Islet of Langerhans (tissue), 1 donor: ENCODE results near the gene RERG.

Source experiments
- FAIRE-seq: peaks from one replicate; lab custom pipeline; 2011; peaks lifted over from hg19 to GRCh38; lab: Jason Lieb, UNC

Gene RERG

DNA sequence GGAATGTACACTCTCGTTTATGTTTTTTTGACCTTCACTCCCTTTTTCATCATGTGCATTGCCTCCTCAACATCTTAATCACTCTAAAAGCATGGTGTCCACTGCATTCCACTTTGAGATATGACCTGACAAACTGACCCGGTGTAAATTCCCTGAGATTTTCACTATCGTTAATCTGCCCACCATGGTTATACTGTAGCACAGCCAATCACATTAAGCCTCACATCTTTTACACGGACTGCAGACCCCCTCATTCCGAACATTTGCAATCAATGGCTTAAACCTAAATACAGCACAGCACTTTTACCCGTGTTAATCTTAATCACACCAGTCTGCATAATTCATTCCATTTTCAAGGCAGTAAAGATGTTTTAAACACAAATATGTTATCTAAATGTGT, 2.4 kb downstream of the RERG start:
- no peak for FAIRE-seq

DNA sequence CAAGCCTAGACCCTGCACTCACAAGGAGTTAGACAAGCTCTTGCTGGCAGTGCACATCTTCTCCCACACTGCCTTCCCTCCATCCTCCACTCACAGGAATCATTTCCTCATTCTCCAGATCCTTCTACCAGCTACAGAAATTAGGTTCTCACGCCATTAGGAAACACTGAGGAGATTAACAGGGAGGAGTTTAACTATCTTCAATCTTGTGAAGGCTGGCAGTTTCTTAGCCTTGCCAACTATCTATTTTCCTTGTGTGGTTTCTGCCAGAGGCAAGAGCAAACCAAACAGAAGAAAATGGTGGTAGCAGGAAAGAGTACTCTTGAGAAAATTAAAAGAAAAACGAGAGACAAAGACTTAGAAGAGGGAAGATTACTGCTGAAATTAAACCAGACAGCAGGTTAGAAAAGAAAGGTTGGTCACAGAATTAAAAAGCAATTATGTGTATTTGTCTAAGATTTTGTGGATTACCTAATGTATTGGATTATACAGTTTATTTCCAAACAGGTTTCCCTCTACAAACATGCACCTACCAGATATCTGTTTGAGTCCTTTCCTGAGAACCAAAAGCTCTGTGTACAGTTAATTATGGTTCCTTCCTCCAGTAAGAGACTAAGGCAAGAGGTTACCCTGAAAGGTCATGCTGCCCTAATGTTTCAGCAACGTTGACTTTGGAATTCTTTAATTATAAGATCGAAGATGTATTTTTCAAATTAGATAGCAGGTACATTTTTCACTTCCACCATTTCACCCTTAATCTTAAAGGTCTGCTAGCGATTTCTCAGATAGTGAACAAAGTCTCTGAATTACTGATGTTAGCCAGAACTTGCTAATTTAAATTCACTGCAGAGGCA, 5.0 kb downstream of the RERG start:
- no peak for FAIRE-seq

DNA sequence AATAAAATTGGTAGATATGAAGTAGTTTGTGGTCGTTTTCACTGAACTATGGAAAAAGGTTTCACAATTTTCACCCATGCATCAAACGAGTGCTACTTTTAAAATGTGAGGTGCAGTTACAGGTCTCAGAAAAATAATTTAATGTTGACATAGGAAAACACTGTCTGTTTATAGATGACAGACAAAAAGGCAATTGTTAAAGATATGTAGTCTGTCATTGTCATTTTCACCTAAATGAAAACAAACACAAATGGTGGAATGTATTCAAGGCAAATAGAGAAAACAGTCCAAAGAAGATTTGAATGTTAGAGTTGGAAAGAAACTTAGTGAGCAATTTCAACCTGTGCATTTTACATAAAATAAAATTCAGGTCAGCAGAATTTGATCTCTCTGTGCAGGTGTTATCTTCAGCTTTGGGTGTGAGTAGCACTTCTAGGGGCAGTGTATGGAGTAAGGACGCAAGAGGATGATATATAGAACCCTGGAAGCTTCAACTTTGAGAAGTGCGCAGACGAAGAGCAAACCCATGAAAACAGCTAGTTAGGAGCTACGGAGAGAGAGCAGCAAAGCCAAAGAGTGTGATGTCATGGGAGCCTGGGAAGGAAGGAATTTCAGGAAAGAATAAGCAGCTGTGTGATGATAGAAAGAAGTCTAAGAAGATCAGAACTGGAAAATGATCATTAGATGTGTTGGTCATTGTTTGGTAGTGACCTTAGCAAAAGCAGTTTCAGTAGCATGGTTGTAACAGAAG, 6.2 kb downstream of the RERG start:
- FAIRE-seq, result no peak

DNA sequence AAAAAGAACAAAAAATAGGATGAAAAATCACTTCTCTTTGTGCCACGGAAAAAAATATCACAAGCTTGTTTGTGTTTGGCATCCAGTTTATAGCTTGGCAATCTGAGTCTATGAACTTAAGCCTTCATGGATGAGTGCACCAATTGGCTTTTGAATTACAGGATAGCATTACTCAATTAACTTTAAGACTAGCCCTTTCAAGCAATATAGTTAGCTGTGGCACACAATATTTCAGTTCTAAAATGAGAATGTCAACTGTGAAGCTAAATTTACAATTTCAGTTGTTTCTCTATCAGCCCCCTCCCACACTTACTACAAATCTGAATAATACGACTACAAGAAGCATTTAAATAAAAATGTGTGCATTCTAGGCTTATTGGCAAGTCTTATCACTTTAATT, 8.3 kb downstream of the RERG start:
- no peak for FAIRE-seq

DNA sequence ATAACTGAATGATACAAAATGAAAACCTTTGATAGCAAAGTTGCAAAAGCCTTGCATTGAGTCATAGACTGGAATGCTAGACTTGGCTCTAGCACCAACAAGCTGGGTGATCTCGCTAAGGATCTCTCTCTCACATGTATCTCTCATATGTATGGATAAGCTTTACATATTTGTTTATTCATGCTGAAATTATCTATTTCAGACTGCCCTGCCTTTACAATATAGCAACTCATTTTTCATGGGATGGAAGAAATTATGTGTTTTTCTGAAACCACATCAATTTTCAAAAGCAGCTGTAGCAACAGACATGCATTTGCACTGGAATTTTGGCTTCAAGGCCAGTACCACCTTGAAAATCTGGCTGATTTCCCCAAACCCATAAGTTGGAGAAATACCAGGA, 11.4 kb downstream of the RERG start:
- FAIRE-seq, result no peak

DNA sequence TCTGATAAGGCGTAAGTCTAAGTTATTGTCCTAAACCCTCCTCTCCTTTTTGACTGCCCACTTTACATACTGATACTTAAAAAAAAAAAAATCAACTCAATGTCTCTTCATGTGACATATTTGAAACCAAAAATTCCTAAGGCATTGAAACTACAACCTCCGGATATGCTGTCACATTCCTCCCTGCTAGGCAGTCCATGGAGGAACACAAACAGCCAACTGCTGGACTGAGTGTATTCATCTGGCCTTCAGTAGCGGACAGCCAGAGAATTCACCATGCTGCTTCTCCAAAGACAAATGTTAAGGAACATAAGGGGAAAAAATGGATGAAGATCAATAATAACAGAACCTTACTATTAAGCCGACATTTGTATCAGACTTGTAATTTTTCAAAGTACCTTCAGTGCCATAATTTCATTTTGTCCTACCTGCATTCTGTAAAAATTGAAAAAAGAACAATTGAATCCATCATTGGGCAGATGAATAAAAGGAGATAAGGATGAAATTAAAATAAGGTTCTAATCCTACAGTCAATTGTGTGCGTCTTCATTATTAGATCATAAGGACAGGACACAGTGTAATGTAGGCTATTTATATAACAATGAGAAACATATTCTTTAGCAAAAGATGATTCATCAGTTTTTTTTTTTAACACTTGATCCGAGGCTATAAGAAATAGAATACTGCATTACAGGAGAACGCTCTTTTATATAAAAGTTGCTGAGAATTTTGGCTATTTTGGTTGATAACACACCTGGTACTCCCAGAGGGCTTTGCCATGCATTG, 12.2 kb downstream of the RERG start:
- no peak for FAIRE-seq

DNA sequence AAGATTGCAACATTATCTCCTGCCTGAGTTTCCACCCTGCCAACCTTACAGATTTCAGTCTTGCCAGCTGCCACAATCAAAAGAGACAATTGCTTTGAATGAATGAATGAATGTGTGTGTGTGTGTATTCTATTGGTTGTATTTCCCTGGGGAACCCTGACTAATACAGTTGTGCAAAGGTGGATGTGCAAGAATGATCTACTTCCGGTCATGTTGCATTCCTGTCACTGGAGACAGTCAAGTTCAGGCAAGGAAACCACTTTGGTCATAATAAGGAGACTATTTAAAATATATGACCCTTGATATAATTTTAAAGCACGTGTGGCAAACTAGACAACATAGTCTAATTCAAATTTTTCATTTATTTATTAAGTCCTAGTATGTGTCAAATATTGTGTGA, 13.1 kb downstream of the RERG start:
- no peak for FAIRE-seq

DNA sequence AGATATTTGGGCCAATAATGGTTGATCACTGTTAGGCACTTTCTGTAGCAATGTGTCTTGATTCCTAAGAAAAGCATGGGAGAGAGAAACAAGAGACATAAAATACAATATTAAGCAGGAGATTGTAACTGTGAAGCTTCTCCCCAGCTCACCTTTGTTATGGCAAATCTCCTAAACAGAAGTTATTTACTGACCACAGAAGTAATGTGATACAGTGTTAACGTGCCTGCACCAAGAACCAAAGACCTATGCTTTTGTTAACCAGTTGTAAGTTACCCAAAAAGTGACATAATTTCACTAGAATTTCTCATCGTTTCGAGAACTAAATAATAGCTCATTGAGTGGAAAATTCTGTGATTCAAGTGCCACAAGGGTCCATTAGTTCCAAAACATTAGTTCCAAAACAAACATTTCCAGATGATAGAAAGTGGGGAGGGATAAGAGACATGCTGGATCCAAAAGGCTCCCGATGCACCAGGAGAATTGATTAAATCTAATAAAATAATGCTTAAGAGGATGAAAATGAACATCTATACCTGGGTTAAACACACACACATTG, 14.3 kb downstream of the RERG start:
- no peak for FAIRE-seq

DNA sequence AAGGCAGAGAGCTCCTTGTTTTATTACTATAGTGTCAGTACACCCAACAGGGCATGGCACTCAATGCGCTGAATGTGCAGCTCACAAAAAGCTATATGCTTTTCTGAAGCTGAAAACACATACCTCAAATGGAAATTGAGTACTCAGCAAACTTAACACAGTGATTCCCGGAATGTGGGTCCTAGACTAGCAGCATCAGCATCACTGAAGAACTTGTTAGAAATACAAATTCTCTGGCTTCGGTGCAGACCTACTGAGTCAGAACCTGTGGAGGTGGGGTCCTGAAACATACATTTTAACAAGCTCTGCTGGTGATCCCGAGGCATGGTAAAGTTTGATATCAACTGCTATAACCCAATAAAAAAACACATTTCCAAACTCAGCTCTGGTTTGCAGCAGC, 14.9 kb downstream of the RERG start:
- no peak for FAIRE-seq

DNA sequence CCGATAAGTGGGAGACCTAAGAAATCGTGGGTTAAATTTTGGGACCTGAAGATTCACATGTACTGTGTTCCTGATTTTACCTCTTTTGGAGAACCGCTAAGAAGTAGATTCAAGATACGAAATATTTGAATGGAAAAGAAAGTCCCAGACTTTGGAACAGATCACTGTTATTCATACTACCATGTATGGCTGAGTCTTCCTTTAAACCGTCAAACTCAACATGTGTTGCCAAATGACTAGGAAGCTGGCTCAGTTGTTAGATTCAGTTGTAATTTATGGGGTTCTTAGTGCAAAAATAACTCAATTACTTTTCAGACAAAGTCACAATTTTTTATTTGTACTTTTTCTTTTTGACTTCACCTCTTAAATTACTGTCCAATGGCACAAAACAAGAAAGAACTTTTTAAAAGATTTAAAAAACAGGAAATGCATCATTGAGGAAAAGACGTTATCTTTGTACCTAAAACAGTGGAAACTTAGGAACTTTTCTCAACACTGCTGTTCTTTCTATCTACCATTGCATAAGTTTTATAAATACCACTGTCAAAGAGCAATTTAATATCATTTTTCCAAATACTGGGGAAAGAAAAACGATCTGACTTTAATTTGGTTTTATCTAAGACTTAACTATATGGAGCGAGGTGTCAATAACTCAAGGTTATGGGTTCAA, 15.7 kb downstream of the RERG start:
- FAIRE-seq, result no peak

DNA sequence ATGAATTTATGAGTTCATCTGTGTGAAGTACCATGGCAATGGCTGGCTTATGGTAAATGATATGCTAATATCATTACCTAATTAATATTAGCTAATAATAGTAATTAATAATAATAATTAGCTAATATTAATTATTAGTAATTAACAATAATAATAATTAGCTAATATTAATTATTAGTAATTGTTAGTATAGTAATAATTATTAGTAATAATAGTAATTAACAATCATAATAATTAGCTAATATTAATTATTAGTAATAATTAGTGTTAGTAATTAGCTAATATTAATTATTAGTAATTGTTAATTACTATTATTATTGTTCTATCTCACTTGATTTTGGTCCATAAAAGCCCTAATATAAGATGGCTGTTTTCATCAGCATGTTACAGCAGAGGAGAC, 19.8 kb downstream of the RERG start:
- no peak for FAIRE-seq

DNA sequence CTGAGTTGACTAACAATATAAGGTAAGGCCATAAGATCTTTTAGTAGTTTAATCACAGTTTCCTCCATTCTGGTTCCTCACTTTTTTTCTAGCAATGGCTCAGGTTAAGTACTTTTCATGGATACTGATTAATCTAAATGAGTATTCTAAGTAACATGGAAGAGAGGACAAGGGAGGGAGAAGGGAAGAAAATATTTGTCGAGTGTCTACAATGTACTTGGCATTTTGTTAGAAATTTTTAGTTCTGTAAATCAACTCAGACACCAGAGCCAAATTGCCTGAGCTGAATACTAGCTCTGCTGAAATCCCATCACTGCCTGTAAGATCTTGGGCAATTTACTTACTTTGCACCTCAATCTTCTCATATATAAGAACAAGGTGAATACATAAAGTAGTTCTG, 20.2 kb downstream of the RERG start:
- FAIRE-seq, result no peak

DNA sequence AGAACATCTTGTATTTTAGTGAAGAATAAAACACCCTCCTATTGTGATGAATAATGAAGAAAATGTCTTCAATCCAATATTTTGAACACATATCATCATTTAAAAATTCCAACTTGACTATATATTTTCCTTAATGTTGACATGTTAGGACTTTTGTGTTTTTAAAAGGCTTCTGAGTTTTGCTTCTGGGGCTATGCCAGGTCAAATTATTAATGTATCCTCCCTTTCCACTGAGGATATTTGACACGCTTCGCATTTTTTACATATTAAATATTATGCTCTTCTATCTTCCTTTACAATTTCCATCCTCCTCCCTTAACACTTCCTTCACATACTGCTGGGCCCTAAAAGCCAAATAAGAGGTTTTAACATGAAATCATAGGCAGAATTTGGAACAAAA, 20.6 kb downstream of the RERG start:
- FAIRE-seq, result no peak

DNA sequence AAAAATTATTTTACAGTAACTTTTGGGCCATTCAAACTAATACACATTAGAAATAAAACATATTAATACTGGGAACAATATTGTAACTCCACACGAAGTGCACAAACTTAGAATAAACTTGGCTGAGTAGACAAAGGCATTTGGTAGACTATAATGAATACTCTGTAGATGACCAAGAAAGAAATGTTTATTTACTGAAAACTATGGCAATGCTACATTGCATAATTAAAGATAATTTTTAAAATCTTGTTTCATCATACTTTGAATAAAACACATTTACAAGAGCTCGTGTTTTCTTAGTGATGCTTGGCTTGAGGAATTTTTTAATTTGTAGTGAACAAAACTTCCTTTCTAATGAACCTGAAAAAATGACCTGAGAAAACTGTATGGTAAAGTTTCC, 21.3 kb downstream of the RERG start:
- no peak for FAIRE-seq

DNA sequence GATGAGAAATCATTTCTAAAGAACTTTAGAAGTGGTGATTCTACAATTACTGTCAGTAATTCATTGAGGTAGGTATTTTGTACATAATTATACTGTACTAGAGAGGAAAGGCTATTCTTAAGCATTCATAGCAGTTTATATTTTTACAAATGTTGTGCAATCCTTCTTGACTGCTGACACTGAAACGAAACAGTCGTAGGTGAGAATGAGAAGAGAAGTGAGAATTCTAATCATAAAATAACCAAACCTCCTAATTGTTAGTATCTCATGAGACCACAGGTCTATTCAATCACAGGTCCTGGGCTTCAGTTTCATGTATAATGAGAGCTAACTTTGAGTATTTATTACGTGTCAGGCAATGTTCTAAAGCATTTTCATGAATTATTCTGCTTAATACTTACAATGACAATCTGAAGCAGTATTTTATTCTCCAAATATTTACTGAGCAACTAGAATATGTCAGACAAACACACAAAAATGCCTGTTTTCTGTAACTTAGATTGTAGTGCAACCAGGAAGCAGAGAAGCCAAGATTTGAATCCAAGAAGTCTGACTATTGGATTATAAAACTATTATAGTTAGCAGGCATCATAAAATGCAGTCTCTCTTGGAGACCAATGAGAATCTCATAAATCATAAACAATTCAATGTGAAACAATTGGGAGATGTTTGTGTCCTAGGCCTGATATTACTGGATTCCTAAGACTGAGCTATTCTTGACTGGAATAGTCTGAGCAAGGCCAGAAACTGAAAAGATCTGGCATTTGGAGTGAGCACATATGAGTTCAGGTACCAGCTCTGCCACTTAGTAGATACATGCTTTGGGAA, 24.3 kb downstream of the RERG start:
- no peak for FAIRE-seq

DNA sequence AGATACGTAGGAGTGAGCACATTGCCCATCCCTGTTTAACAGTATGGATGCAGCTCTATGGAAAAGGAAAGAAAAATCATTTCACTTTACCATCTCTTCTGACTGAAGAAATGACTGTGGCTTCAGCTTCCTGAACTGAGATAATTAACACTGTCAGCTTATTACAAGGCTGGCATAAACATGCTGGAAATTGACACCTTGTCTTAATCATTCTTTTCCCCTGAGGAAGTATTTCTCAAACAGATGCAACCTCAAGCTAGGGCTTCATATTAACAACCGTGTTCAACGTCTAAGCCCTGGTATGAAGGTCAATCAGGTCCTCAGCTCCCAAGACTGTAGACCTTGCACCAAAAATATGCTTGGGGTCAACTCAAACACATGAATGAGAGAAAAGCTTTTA, 25.0 kb downstream of the RERG start:
- no peak for FAIRE-seq

DNA sequence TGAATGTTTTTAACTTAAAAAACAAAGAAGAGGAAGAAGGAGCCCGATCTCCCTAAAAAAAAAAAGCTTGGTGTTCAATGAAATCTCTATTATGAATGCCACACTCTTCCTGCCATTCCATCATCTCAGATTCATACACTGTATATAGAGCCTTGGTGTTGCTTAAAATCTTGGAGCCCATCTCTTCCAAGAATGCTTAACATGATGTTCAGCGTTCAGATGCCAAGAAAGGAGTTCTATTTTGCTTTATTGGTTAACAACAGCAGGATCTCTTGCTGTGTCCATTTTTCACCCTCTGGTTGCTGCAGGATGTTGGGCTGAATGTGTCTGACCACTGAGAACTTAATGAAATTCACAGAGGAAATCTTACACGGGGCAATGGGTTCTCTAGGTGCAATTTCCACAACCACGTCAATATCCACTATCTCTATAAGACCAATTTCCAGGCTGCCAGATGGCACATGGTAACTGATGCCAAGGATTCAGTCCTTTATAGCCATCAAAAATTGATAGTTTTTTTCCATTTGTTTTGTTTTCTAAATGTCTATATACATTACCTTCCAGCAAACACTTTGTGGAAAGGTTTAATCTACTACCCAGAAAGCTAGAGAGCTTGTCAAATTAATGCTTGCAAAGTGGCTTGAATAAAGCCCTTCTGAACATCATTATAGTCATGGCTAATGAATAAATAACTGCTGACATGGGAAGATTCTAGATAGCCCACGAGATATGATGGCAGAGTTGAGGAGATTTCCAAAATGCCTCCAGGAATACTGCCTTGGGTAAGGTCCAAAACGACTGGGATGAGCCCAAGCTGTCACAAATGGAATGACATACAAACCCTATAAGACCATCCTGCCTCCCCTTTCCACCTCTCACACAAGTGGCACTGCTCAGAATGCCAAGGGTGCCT, 26.5 kb downstream of the RERG start:
- FAIRE-seq, result no peak

DNA sequence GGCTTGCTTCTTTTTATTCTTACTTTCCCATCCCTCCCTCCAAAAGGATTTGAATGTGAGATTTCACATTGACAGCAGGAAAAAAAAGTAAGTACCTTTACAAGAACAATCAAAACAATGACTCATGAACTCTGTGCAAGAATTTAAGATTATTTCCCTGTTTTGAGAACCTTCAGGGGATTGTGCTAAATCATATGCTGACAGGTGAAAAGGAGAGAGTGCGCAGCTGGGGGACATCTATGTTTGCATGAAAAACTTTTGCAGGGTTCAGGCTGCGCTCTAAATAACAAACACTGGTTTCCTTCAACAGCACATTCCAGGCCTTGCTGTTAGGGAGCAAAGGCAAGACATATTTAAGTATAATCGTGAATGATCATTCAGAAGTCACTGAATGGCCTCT, 27.3 kb downstream of the RERG start:
- no peak for FAIRE-seq

DNA sequence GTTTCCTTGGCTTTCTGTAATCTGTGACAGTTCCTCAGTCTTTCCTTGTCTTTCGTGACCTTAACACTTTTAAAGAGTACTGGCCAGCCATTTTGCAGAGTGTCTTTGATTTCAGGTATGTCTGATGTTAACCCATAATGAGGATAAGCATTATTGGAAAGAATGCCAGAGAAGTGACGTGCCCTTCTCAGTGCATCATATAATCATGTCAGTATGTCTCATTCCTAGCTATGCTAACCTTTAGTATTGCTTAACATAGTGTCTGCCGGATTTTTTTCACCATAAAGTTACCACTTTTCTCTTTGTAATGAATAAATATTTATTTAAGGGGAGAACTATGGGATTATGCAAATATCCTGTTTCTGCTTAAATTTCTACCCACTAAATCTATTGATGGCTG, 28.5 kb downstream of the RERG start:
- no peak for FAIRE-seq

DNA sequence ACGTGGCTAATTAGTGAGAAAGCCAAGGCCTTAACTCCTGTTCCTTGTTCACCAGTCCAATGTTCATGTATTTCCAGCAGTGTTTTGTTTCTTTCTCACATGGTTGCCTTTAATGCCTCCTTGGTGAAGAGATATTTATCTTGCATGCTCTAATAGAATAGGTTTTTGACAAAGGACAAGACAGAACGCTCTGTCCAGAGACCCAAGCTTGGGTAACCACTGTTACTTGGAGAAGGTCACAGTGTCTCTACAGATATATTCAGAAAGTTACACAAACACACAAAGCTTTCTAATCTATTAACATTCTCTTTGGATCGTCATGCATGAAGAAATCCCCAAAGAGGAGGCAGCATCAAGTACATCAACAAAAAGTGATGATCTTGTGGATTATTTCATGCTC, 33.1 kb downstream of the RERG start:
- no peak for FAIRE-seq
